ENCODE data around the gene ETV2.
"Not testable (repeated sequence)": the region's sequence is repeated elsewhere in the genome, so short reads cannot be mapped to it uniquely, and the experiment has no call there.

The ETV2 gene

GRCh38 chr19:35642798-35643254, 1.3 kb downstream of the ETV2 start:
- peak overlapping the region; percentile 55; the same call in 1 of the 2 replicates for H3K4me3 ChIP-seq (ENCODE audit: low read length)
- no peak for TF ChIP-seq ZNF274 (IDR thresholded peaks at IDR 0.05; ENCODE audit: low read depth, low read length)

GRCh38 chr19:35643255-35644205, 2.0 kb downstream of the ETV2 start:
- H3K4me3 ChIP-seq (ENCODE audit: low read length) = peak overlapping the region; percentile 55
- no peak for TF ChIP-seq ZNF274 (IDR thresholded peaks at IDR 0.05; ENCODE audit: low read depth, low read length)

- H3K4me3 ChIP-seq (ENCODE audit: low read length) = peak overlapping the region; percentile 55
- TF ChIP-seq ZNF274 (IDR thresholded peaks at IDR 0.05; ENCODE audit: low read depth, low read length) = no peak
These were observed 2.9 kb downstream of the ETV2 start for GRCh38 chr19:35644206-35644986.

- TF ChIP-seq ZNF274 (IDR thresholded peaks at IDR 0.05; ENCODE audit: low read depth, low read length) = no peak
- H3K4me3 ChIP-seq (ENCODE audit: low read length) = peak overlapping the region; percentile 51
These were observed 3.6 kb downstream of the ETV2 start for GRCh38 chr19:35644987-35645679.

- TF ChIP-seq ZNF274 (IDR thresholded peaks at IDR 0.05; ENCODE audit: low read depth, low read length) = no peak
These were observed 4.4 kb downstream of the ETV2 start for GRCh38 chr19:35645680-35646511.

GRCh38 chr19:35648017-35648961, 6.7 kb downstream of the ETV2 start, which contains the start of gene COX6B1:
Gene COX6B1, plus strand, starts transcription at chr19:35648323. Its CDS starts 2,921 bp downstream, at chr19:35651244.
- peak within 1 kb of the TSS; percentile 85 for H3K4me3 ChIP-seq (ENCODE audit: low read length)
- no peak for TF ChIP-seq ZNF274 (IDR thresholded peaks at IDR 0.05; ENCODE audit: low read depth, low read length)

More at GRCh38 chr19:35645680-35646511, 4.4 kb downstream of the ETV2 start:
- H3K4me3 ChIP-seq (ENCODE audit: low read length) = no peak overlapping the region

- TF ChIP-seq ZNF274 (IDR thresholded peaks at IDR 0.05; ENCODE audit: low read depth, low read length) = no peak
- H3K4me3 ChIP-seq (ENCODE audit: low read length) = no peak overlapping the region
These were observed 9.0 kb downstream of the ETV2 start for GRCh38 chr19:35650581-35650980.

GRCh38 chr19:35654828-35655227, 13.3 kb downstream of the ETV2 start:
- not testable (repeated sequence) for H3K4me3 ChIP-seq (ENCODE audit: low read length)

GRCh38 chr19:35655600-35655999, 14.1 kb downstream of the ETV2 start:
- TF ChIP-seq ZNF274 (IDR thresholded peaks at IDR 0.05; ENCODE audit: low read depth, low read length) = no peak
- no peak overlapping the region for H3K4me3 ChIP-seq (ENCODE audit: low read length)

GRCh38 chr19:35656700-35657099, 15.2 kb downstream of the ETV2 start:
- no peak for TF ChIP-seq ZNF274 (IDR thresholded peaks at IDR 0.05; ENCODE audit: low read depth, low read length)
- H3K4me3 ChIP-seq (ENCODE audit: low read length) = no peak overlapping the region

GRCh38 chr19:35657904-35658700, 16.6 kb downstream of the ETV2 start:
- TF ChIP-seq ZNF274 (IDR thresholded peaks at IDR 0.05; ENCODE audit: low read depth, low read length) = no peak
- no peak overlapping the region for H3K4me3 ChIP-seq (ENCODE audit: low read length)

All from GM08714 (cell line).